Measurements from ENCODE around the gene PRR36. TPM values are rescaled to one million over a fixed set of nuclear protein-coding genes. Genes with fewer than 3 reads are reported as not detected.

The PRR36 gene
- total RNA-seq, 4 donors from 2014 or later = 0.52 TPM; not detected in 3

GRCh38 chr19:7888145-7888825 is 14.1 kb upstream of the PRR36 start, which contains the start of gene LRRC8E:
Gene LRRC8E (plus strand): TSS chr19:7888510. CDS start chr19:7895604, 7,094 bp downstream.
- DNase-seq (ENCODE audit: extremely low spot score) = no peak
- Histone ChIP-seq H3K27me3 (peaks cover 0 to 46% (median 10%) of the 10 kb centered on the region in 4 donors), H3K9me3 (no peaks in the 10 kb centered on the region), H3K36me3 (no peaks in the 10 kb centered on the region), H3K4me1 (peaks cover 5 to 8% (median 7%) of the 10 kb centered on the region in 4 donors), H3K27ac (replicated peaks in 1 of 4) (no peak within 1 kb of the TSS), H3K4me3 (peak within 1 kb of the TSS; percentile 36 to 55 (median 42))
- intact Hi-C loops (cut with DNase I) = no loop called here
- TF ChIP-seq CTCF (IDR thresholded peaks at IDR 0.05) (no peak), EP300 (IDR thresholded peaks at IDR 0.05) (no peak), POLR2A (IDR thresholded peaks at IDR 0.05; ENCODE audit: low read depth) (no peak), POLR2AphosphoS5 (IDR thresholded peaks at IDR 0.05) (no peak)
- 32% methylated on average over 20 of the region's 53 CpGs for WGBS

DNA sequence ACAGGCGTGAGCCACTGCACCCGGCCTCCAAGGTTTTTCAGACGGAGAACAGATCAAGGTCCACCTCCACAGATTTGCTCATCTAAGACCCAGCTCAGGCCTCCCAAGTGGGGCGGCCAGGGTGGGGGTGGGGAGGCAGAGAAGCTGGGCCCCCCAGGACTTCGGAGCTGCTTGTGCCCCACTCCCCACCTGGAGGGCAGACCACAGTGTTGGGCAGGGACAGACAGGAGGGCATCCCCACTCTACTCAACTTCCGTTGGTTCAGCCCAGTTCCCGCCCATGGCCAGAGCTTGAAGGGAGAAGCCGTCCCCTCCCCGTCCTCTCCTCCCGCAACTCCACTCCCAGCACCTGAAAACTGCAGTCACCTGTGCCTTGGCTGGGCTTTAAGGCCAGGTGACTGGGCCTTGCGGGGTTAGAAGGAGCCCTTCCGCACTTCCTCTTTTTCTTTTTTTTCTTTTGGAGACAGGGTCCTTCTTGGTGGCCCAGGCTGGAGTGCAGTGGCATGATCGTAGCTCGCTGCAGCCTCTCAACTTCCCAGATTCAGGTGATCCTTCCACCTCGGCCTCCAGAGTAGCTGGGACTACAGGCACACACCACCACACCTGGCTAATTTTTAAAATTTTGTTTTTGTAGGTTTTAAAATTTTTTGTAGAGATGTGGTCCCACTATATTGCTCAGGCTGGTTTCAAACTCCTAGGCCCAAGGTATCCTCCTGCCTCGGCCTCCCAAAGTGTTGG is 13.4 kb upstream of the PRR36 start:
- intact Hi-C loops (cut with DNase I) = no loop called here
- Histone ChIP-seq H3K4me3 (no peak overlapping the region), H3K9me3 (no peaks in the 10 kb centered on the region), H3K4me1 (peaks cover 5 to 8% (median 7%) of the 10 kb centered on the region in 4 donors), H3K27ac (replicated peaks in 1 of 4) (no peak overlapping the region), H3K27me3 (peaks cover 0 to 38% (median 10%) of the 10 kb centered on the region in 4 donors), H3K36me3 (no peaks in the 10 kb centered on the region)
- WGBS = 83% methylated on average over 15 of the region's 16 CpGs
- DNase-seq (ENCODE audit: extremely low spot score) = no peak
- TF ChIP-seq EP300 (IDR thresholded peaks at IDR 0.05) (no peak), POLR2A (IDR thresholded peaks at IDR 0.05; ENCODE audit: low read depth) (no peak), POLR2AphosphoS5 (IDR thresholded peaks at IDR 0.05) (no peak), CTCF (IDR thresholded peaks at IDR 0.05) (no peak)

DNA sequence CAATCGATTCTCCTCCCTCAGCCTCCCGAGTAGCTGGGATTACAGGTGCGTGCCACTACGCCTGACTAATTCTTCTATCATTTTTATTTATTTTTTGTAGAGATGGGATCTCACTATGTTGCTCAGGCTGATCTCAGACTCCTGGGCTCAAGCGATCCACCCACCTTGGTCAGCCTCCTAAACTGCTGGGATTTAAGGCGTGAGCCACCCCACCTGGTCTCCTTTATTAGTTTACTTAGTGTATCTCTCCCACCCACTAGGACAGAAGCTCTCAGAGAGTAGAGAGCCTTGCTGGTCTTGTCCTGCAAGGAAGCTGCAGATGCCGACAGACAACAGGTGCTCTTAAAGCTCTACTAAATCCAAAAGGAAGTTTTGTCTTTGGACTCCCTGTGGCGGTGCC is 11.6 kb upstream of the PRR36 start:
- H3K9me3 ChIP-seq = no peaks in the 10 kb centered on the region
- peaks cover 0 to 31% (median 10%) of the 10 kb centered on the region in 4 donors for H3K27me3 ChIP-seq
- no peaks in the 10 kb centered on the region for H3K36me3 ChIP-seq
- H3K27ac ChIP-seq (replicated peaks in 1 of 4) = no peak overlapping the region
- H3K4me3 ChIP-seq = no peak overlapping the region
- 88% methylated on average over 8 of the region's 8 CpGs for WGBS
- no peak for DNase-seq (ENCODE audit: extremely low spot score)
- TF ChIP-seq POLR2AphosphoS5 (IDR thresholded peaks at IDR 0.05) (no peak), POLR2A (IDR thresholded peaks at IDR 0.05; ENCODE audit: low read depth) (no peak), EP300 (IDR thresholded peaks at IDR 0.05) (no peak), CTCF (IDR thresholded peaks at IDR 0.05) (no peak)
- H3K4me1 ChIP-seq = peaks cover 5 to 8% (median 7%) of the 10 kb centered on the region in 4 donors
- intact Hi-C loops (cut with DNase I) = no loop called here

DNA sequence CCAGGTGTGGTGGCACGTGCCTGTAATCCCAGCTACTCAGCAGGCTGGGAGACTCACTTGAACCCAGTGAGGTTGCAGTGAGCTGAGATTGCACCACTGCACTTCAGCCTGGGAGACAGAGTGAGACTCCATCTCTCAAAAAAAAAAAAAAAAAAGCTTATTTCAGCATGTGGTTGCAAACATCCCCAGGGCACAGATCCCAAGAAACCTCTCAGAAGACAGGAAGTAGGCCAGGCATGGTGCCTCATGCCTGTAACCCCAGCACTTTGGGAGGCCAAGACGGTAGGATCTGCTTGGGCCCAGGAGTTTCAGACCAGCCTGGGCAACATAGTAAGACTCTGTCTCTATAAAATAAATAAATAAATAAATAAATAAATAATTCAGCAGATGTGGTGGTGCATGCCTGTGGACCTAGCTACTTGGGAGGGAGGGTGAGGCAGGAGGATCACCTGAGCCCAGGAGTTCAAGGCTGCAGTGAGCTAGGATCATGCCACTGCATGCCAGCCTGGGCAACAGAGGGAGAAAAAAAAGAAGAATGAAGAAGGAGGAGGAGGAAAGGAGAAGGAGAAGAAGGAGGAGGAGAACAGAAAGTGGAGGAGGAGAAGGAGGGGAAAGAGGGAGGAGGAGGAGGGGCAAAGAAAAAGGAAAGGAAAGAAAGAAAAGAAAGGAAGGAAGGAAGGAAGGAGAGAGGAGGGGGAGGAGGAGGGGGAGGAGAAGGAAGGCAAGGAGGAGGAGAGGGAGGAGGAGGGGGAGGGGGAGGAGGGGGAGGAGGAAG is 9.8 kb upstream of the PRR36 start:
- intact Hi-C loops (cut with DNase I) = no loop called here
- Histone ChIP-seq H3K27me3 (peaks cover 0 to 28% (median 10%) of the 10 kb centered on the region in 4 donors), H3K36me3 (no peaks in the 10 kb centered on the region), H3K27ac (replicated peaks in 1 of 4) (no peak overlapping the region), H3K4me3 (no peak overlapping the region), H3K4me1 (peaks cover 5 to 8% (median 7%) of the 10 kb centered on the region in 4 donors), H3K9me3 (no peaks in the 10 kb centered on the region)
- TF ChIP-seq CTCF (IDR thresholded peaks at IDR 0.05) (no peak), POLR2A (IDR thresholded peaks at IDR 0.05; ENCODE audit: low read depth) (no peak), EP300 (IDR thresholded peaks at IDR 0.05) (no peak), POLR2AphosphoS5 (IDR thresholded peaks at IDR 0.05) (no peak)
- 87% methylated on average over 2 of the region's 2 CpGs for WGBS
- DNase-seq (ENCODE audit: extremely low spot score) = no peak

Measured in esophagus muscularis mucosa (tissue), 4 donors.